PC-3 (cell line): ENCODE results near the gene ALKBH2. TPM values are rescaled to one million over a fixed set of nuclear protein-coding genes. Genes with fewer than 3 reads are reported as not detected.

ENCODE experiments used
- ATAC-seq: fragments of 200-7000 bp; cut with Tn5 transposase; 2 replicates; pipeline ENCODE4 v1.9.1; 2020; ENCODE audit warnings: mild to moderate bottlenecking, moderate library complexity
- BruUV-seq: library from RNA; stranded (reverse); fragments of 400-500 nt; replicated peaks from 2 replicates; lab custom pipeline; 2021; lab: Mats Ljungman, UMichigan
- CTCF ChIA-PET: fragments of 300-600 bp; sonication (Branson Sonifier 250); formaldehyde crosslinking; loops from one replicate; lab custom pipeline; 2022; ENCODE audit warnings: antibody characterized with exemption; lab: Charles Lee
- POLR2A ChIA-PET: fragments of 300-600 bp; sonication (Branson Sonifier 250); formaldehyde crosslinking; loops from one replicate; lab custom pipeline; 2022; ENCODE audit warnings: antibody characterized with exemption; ENCODE audit not compliant: unreplicated experiment; lab: Charles Lee
- DNase-seq: peaks from one replicate; pipeline ENCODE4 v3.0.0-alpha.2; 2015
- H2AFZ ChIP-seq: fragments of 300-600 bp; sonication (generic); 2 replicates; pipeline ENCODE4 v1.6.0; 2016; ENCODE audit warnings: antibody characterized with exemption, low read length
- H3F3A ChIP-seq: fragments of 300-600 bp; sonication (generic); one replicate; pipeline ENCODE4 v1.6.0; 2017; ENCODE audit warnings: antibody characterized with exemption, low read length, control low read depth, mild to moderate bottlenecking; ENCODE audit not compliant: unreplicated experiment
- H3K27ac ChIP-seq: fragments of 300-600 bp; sonication (generic); 2 replicates; pipeline ENCODE4 v1.5.1; 2016; ENCODE audit warnings: mild to moderate bottlenecking, low read length
- H3K27me3 ChIP-seq: fragments of 300-600 bp; sonication (generic); 2 replicates; pipeline ENCODE4 v1.6.1; 2016; ENCODE audit warnings: low read length, mixed read lengths
- H3K36me3 ChIP-seq: fragments of 300-600 bp; sonication (generic); 2 replicates; pipeline ENCODE4 v1.6.1; 2016; ENCODE audit warnings: low read depth, mixed run types, low read length, mixed read lengths
- H3K4me1 ChIP-seq: fragments of 300-600 bp; sonication (generic); 2 replicates; pipeline ENCODE4 v1.5.1; 2016; ENCODE audit warnings: low read length; ENCODE audit not compliant: insufficient read depth
- H3K4me2 ChIP-seq: fragments of 300-600 bp; sonication (generic); 2 replicates; pipeline ENCODE4 v1.6.0; 2016; ENCODE audit warnings: low read length
- H3K4me3 ChIP-seq: fragments of 300-600 bp; sonication (generic); 2 replicates; pipeline ENCODE4 v1.5.1; 2016; ENCODE audit warnings: mild to moderate bottlenecking, low read length, mixed read lengths
- H3K79me2 ChIP-seq: fragments of 300-600 bp; sonication (generic); 2 replicates; pipeline ENCODE4 v1.6.1; 2017; ENCODE audit warnings: low read length, mixed read lengths
- H3K9ac ChIP-seq: fragments of 300-600 bp; sonication (generic); 2 replicates; pipeline ENCODE4 v1.6.0; 2016; ENCODE audit warnings: mild to moderate bottlenecking, low read length
- H3K9me2 ChIP-seq: fragments of 300-600 bp; sonication (generic); replicated peaks from 2 replicates; pipeline ENCODE4 v1.6.1; 2016; ENCODE audit warnings: mixed run types, low read length, mixed read lengths
- H3K9me3 ChIP-seq: fragments of 300-600 bp; sonication (generic); 2 replicates; pipeline ENCODE4 v1.6.1; 2016; ENCODE audit warnings: low read length, mixed read lengths
- H4K20me1 ChIP-seq: fragments of 300-600 bp; sonication (generic); 2 replicates; pipeline ENCODE4 v1.6.1; 2016; ENCODE audit warnings: low read length, mixed read lengths
- EZH2 ChIP-seq: fragments of 300-600 bp; sonication (generic); IDR thresholded peaks from one replicate; pipeline ENCODE4 v1.6.1; 2017; ENCODE audit warnings: antibody characterized with exemption, mild to moderate bottlenecking, low read length; ENCODE audit not compliant: unreplicated experiment
- EZH2phosphoT487 ChIP-seq: fragments of 300-600 bp; sonication (generic); IDR thresholded peaks from 2 replicates; pipeline ENCODE4 v1.6.1; 2018; ENCODE audit warnings: mild to moderate bottlenecking, antibody characterized with exemption, low read length, borderline replicate concordance
- intact Hi-C: fragments of 100-400 bp; cut with micrococcal nuclease; formaldehyde crosslinking; loops from 2 replicates; pipeline ENCODE4 v1.9.0; 2023
- total RNA-seq: library from RNA; depleted of rRNA; stranded (reverse); fragments of >200 nt; gene quantifications from 2 replicates; pipeline ENCODE4 v1.2.3, GENCODE V29; 2014
- TF ChIP-seq, protein P1 (sequence below): fragments of 300-600 bp; sonication (generic); conservative IDR thresholded peaks from 2 replicates; pipeline ENCODE4 v1.5.1; 2017; ENCODE audit warnings: antibody characterized with exemption, low read depth, mild to moderate bottlenecking, low read length

Gene ALKBH2
- total RNA-seq, 1 experiment from 2014 or later, result 74.0 TPM

DNA sequence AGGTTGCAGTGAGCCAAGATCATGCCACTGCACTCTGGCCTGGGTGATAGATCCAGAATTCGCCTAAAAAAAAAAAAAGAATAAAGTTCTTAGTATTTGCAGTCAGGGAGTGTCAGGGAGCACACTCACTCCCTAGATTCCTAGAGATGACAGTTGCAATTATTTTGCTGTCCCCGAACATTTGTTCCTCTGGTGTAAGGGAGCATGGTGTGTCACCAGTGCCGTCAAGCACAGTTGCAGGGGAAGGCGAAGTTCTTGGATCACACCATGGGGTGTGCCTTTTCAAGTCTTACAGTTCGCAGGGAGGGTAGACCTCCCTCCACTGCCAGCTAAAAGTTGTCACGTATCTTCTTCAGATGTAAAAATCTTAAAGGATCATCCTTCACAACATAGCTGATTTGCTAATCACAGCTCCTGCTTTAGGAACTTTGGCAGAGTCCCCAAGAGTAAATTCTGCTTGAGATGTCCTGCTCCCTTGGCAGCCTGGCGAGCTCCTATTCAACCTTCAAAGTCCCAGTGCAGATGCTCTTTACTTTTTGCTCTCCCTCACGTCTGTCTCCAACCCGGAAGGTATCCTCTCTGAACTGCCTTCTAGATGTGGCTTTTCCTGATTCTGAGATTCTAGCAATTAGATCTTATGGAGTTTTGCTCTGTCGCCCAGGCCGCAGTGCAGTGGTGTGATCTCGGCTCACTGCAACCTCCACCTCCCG, 34.4 kb upstream of the ALKBH2 start:
- TF ChIP-seq, protein P1, sequence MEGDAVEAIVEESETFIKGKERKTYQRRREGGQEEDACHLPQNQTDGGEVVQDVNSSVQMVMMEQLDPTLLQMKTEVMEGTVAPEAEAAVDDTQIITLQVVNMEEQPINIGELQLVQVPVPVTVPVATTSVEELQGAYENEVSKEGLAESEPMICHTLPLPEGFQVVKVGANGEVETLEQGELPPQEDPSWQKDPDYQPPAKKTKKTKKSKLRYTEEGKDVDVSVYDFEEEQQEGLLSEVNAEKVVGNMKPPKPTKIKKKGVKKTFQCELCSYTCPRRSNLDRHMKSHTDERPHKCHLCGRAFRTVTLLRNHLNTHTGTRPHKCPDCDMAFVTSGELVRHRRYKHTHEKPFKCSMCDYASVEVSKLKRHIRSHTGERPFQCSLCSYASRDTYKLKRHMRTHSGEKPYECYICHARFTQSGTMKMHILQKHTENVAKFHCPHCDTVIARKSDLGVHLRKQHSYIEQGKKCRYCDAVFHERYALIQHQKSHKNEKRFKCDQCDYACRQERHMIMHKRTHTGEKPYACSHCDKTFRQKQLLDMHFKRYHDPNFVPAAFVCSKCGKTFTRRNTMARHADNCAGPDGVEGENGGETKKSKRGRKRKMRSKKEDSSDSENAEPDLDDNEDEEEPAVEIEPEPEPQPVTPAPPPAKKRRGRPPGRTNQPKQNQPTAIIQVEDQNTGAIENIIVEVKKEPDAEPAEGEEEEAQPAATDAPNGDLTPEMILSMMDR, result no peak
- TF ChIP-seq EZH2 (no peak), EZH2phosphoT487 (no peak)
- ChIA-PET CTCF (interaction anchor here (0.6 kb wide), 1 partner anchor 668 kb away, joined by 3 read pairs; no protein-coding TSS in a partner anchor), POLR2A (no interaction called here)
- Histone ChIP-seq H3K9me3 (no peaks in the 10 kb centered on the region), H3K27ac (no peak overlapping the region), H3K79me2 (no peaks in the 10 kb centered on the region), H3K4me3 (no peak overlapping the region), H3K9ac (no peak overlapping the region), H2AFZ (no peak overlapping the region), H3K4me1 (no peaks in the 10 kb centered on the region), H4K20me1 (no peaks in the 10 kb centered on the region), H3F3A (no peaks in the 10 kb centered on the region), H3K27me3 (no peaks in the 10 kb centered on the region), H3K36me3 (no peaks in the 10 kb centered on the region), H3K4me2 (no peak overlapping the region), H3K9me2 (no peaks in the 10 kb centered on the region)
- DNase-seq (no peak), ATAC-seq (no peak)
- BruUV-seq, result no TSS peak
- intact Hi-C loops, result no loop called here

DNA sequence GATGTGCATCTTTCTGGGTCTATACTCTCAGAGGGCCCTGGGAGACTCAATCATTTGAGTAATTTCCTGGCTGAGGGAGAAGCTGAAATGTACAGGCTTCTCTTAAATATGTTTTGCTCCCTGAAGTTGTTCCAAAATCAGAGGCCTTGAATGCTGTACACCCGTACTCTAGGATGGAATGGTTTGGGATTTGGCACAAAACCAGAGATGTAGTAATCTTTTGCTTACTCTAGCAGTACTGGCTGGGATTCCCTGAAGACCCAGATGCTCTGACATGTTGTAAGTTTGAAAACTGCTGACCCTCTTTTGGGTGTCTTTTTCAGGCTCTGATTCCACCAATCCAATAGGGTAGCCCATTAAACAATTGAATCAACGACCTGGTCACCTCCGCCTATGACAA, 33.5 kb upstream of the ALKBH2 start:
- no TSS peak for BruUV-seq

More for the DNA sequence above, 33.5 kb upstream of the ALKBH2 start:
- Histone ChIP-seq H3K79me2 (no peaks in the 10 kb centered on the region), H3K36me3 (no peaks in the 10 kb centered on the region), H3F3A (no peaks in the 10 kb centered on the region), H3K9me2 (no peaks in the 10 kb centered on the region), H3K4me2 (no peak overlapping the region), H3K27ac (no peak overlapping the region), H2AFZ (no peak overlapping the region), H4K20me1 (no peaks in the 10 kb centered on the region), H3K4me1 (no peaks in the 10 kb centered on the region), H3K9me3 (no peaks in the 10 kb centered on the region), H3K27me3 (no peaks in the 10 kb centered on the region), H3K4me3 (no peak overlapping the region), H3K9ac (no peak overlapping the region)
- intact Hi-C loops, result no loop called here
- no peak for ATAC-seq
- DNase-seq, result no peak
- ChIA-PET CTCF (no interaction called here), POLR2A (no interaction called here)
- TF ChIP-seq, protein P1, result no peak
- TF ChIP-seq EZH2 (no peak), EZH2phosphoT487 (no peak)
